NCI-H82 treated with DMSO at 0.1 percent for 48 hours (cell line): Measurements from ENCODE around the gene NAPEPLD.
"Not testable (repeated sequence)": the region's sequence is repeated elsewhere in the genome, so short reads cannot be mapped to it uniquely, and the experiment has no call there.

Source experiments
- DNase-seq: peaks from one replicate; lab custom pipeline; 2025; ENCODE audit not compliant: unreplicated experiment; lab: John Stamatoyannopoulos, UW

The NAPEPLD gene

DNA sequence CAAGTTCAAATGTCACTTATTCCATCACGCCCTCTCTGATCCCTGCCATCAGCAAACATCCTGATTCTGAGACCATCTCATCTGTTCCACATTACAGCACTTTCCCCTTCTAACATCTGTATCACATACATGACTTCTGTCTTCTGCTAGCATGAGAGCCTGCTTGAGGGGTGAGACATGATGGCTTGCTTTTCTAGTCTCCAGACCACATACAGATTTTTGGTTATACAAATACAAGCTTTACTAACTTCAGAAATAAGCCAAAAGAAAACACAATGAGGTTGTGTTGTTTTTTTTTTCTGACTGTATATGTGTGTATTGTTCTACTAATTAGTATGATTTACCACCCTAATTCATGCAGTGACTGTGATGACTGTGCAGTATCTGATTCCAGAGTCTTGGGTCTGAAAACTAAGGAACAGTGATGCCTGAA lies 34.3 kb downstream of the NAPEPLD start:
- DNase-seq, result no peak

DNA sequence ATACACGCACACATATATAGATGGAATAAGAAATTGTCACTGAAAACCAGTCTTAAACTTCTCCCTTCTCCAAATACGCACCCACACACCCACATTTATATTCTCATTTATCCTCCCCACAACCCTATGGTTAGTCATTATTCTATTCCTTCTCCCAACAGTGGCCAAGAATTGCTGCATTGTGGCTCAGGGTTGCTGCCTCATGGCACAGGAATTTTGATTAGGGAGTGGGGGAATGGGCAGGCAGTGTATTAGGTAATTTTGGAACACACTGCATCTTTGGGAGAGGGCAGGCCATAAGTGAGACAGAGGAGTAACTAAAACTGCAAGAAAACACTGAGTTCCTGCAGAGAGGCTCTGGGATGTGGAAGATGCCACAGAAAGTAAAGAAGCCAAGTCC lies 35.7 kb downstream of the NAPEPLD start:
- DNase-seq, result no peak

DNA sequence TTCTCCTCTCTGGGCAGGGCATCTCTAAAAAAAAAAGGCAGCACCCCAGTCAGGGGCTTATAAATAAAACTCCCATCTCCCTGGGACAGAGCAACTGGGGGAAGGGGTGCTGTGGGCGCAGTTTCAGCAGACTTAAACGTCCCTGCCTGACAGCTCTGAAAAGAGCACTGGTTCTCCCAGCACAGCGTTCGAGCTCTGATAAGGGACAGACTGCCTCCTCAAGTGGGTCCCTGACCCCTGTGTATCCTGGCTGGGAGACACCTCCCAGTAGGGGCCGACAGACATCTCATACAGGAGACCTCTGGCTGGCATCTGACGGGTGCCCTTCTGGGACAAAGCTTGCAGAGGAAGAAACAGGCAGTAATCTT lies 42.2 kb downstream of the NAPEPLD start:
- not testable (repeated sequence) for DNase-seq

DNA sequence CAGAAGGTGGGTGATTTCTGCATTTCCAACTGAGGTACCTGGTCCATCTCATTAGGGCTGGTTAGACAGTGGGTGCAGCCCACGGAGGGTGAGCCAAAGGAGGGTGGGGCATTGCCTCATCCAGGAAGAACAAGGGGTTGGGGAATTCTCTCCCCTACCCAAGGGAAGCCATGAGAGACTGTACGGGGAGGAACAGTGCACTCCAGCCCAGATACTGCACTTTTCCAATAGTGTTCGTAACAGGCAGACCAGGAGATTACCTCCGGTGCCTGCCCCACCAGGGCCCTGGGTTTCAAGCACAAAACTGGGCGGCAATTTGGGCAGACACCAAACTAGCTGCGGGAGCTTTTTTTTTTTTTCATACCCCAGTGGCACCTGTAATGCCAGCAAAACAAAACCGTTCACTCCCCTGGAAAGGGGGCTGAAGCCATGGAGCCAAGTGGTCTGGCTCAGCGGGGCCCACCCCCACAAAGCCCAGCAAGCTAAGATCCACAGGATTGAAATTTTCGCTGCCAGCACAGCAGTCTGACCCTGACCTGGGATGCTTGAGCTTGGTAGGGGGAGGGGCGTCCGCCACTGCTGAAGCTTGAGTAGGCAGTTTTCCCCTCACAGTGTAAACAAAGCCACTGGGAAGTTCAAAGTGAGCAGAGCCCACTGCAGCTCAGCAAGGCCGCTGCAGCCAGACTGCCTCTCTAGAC lies 42.7 kb downstream of the NAPEPLD start:
- no peak for DNase-seq

DNA sequence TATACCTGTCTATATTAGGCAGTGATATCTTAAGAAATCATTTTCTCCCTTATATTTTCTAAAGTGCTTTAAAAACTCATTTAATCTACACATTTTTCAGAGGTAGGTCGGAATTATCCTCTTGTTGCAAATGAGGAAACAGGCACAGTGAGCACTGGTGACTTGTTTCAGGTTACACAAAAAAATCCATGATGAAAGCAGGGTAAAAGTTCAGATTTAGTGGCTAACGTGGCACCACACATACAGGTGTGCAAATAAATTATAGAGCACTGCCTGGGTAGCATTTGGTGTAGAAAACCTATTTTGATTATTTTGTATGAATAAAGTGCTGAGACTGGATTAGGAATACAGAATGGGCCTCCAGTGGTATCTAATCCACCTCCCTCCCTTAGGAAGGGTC lies 47.4 kb downstream of the NAPEPLD start:
- no peak for DNase-seq

DNA sequence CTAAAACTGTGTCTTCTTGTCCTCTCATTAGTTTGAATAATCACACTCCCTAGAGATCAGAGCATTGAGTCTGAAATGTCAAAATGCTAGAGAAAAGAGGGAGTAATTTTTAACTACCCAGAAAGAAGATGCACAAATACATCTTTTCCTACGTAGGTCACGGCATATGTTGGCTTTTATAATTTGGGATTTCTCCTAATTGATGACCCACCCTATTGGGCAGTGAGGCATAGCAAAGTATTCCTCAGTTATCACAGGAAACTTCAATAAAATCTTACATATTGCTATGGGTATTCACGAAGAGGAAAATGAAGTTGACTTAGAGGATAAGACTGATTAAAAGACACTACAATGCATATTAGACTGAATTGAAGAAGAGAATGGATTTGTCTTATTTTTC lies 48.6 kb downstream of the NAPEPLD start:
- DNase-seq, result no peak

DNA sequence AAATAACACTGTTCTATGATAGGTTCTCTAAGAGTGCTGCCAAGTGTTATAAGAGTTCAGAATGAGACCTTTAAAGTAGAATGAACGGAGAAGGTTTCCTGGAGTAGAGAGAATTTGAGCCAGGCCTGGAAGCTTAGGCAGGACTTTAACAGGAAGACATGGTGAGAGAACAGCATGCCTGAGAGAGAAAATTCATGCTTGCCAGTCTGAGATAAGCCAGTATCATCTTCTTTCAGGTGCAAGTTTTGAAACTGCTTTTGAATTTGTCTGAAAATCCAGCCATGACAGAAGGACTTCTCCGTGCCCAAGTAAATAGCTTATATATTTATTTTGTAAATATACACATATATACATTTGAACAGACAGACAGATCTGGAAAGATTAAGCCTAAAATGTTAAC lies 51.9 kb downstream of the NAPEPLD start:
- DNase-seq, result no peak

DNA sequence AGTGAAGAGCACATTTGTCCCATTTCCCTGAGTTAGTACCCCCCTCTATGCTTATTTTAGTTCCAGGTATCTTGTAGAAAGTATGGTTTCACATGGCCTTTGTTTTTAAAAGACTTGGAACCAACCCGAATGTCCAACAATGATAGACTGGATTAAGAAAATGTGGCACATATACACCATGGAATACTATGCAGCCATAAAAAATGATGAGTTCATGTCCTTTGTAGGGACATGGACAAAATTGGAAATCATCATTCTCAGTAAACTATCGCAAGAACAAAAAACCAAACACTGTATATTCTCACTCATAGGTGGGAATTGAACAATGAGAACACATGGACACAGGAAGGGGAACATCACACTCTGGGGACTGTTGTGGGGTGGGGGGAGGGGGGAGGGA lies 53.3 kb downstream of the NAPEPLD start:
- DNase-seq, result not testable (repeated sequence)

DNA sequence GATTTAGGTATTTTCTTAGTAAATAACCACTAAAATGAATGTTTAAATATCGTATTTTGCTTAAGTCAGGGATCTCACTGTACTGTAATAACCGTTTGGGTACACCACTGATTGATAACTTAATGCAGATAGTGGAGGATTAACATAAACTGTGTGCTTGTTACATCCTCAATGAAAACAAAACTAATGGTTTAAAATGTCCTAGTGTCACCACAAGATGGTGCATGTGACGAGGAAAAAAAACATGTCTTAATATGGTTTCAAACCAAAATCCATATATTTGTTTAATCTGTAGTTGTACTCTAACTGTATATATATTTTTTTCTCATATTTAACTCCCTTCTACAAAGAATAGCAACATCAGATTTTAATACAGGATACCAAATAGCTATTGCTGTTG lies 54.8 kb downstream of the NAPEPLD start:
- no peak for DNase-seq

DNA sequence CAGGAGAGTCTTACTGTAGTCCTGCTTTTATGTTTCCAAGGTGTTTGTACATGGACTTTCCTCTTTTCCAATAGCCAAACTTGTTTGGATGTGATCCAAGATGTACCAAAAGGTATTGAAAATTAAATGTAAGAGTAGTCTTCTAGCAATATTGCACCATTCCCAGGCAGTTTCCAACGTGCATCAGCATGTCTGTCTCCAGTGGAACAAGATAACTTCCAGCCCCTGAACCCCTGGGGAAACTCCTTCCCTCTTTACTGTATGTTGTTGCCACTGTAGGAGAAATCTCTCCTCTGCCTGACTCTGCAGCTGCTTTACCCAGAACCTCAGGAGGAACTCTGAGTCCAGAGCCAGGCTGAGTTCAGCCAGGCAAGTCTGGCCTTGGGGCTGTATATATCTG lies 55.5 kb downstream of the NAPEPLD start:
- DNase-seq, result no peak

DNA sequence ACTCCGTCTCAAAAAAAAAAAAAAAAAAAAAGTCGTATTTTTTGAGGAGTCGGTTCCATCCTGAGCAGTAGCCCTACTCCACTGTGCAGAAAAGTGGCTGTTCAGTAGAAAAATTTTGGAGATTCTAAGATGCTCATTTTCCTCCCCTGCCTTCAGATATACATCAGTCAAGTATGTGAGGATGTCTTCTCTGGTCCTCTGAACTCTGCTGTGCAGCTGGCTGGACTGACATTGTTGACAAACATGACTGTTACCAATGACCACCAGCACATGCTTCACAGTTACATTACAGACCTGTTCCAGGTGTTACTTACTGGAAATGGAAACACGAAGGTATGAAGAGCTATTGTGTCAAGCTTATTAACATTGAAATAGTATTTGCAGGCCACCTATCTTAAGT lies 56.6 kb downstream of the NAPEPLD start:
- DNase-seq, result not testable (repeated sequence)

DNA sequence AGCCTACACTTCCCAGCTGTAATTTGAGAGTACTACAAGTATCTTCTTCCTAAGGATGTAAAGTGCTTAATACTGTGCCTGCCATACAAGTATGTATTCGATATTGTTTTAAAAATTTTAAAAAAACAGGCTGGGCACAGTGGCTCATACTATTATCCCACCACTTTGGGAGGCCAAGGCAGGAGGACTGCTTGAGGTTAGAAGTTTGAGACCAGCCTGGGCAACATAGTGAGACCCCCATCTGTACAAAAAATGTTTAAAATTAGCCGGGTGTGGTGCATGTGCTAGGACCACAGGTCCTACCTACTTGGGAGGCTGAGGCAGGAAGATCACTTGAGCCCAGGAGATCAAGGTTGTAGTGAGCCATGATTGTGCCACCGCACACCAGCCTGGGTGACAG lies 65.7 kb downstream of the NAPEPLD start:
- no peak for DNase-seq

DNA sequence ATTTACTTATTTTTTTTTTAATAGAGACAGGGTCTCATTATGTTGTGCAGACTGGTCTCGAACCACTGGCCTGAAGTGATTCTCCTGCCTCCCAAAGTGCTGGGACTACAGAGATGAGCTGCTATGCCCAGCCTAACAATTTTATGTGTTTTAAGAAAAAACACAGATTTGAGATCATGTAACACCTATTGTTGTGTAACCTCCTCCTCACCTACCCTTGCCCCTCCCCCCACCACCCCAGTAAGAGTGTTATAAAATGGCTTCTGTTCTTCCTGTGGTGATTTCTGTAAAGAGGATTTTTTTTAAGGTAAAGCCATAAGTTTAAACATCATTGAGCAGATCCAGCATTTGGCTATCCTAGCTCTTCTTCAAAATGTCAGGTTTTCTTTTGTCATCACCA lies 66.4 kb downstream of the NAPEPLD start:
- no peak for DNase-seq

DNA sequence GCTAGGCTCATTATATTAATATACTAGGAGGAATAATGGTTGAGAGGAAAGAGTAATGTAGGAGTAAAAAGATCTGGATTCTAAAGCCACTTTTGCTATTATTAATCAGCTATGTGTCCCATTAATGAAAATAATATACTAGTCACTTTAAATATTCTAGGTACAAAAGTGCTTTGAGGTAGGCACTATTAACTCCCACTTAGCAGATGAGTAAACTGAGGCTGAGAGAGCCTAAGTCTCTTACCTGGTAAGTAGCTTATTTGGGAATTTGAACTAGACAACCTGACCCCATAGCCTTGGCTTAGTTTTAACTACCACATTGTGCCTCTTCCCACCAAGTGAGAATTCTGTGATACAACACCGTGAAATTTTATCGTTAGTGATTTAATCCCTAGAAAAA lies 68.0 kb downstream of the NAPEPLD start:
- no peak for DNase-seq

DNA sequence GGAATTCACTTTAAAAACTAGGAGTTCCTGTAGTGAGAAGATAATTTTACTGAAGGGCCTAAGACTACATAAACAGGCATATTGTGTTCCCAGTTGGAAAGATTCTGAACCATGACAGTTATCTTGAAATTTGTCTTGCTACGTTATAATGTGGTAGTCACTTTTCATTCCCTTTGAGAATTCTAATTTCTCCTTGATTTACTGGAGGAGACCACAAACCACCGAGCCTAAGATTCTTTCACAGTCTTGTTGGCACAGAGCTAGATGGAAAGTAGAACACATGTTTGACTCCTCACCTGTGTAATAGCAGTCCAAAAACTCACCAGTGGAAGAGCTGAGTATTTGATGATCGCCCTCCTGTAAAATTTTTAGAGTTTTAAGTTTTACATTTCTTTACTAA lies 69.1 kb downstream of the NAPEPLD start:
- DNase-seq, result no peak

DNA sequence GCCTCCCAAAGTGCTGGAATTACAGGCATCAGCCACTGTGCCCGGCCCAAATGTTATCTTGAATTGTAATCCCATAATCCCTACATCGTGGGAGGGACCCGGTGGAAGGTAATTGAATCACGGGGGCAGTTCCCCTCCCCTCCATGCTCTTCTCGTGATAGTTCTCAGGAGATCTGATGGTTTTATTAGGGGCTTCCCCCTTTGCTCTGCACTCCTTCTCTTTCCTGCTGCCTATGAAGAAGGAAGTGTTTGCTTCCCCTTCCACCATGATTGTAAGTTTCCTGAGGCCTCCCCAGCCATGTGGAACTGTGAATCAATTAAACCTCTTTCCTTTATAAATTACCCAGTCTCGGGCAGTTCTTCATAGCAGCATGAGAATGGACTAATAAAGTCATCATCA lies 70.7 kb downstream of the NAPEPLD start:
- DNase-seq, result peak; percentile 25

DNA sequence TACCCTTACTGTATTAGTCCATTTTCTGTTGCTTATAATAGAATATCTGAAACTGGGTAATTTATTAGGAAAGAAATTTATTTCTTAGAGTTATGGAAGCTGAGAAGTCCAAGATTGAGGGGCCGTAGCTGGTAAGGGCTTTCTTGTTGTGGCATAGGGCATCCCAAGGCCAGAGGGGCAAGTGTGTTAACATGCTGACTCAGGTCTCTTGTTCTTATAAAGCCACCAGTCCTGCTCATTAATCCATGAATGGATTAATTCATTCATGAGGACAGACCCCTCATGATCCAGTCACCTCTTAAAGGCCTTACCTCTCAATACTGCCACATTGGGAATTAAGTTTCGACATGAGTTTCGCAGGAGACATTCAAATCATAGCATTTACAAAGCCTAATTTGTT lies 71.6 kb downstream of the NAPEPLD start:
- no peak for DNase-seq

DNA sequence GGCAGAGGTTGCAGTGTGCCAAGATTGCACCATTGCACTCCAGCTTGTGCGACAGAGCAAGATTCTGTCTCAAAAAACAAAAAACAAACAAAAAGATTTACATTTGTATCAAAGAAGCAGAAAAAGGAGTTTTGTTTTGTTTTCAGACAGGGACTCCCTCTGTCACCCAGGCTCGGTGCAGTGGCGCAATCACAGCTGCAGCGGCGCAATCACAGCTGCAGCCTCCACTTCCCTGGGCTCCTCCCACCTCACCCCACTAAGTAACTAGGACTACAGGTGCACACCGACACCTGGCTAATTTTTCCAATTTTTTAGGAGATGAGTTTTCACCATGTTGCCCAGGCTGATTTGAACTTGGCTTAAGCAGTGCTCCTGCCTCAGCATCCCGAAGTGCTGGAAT lies 72.1 kb downstream of the NAPEPLD start:
- no peak for DNase-seq

DNA sequence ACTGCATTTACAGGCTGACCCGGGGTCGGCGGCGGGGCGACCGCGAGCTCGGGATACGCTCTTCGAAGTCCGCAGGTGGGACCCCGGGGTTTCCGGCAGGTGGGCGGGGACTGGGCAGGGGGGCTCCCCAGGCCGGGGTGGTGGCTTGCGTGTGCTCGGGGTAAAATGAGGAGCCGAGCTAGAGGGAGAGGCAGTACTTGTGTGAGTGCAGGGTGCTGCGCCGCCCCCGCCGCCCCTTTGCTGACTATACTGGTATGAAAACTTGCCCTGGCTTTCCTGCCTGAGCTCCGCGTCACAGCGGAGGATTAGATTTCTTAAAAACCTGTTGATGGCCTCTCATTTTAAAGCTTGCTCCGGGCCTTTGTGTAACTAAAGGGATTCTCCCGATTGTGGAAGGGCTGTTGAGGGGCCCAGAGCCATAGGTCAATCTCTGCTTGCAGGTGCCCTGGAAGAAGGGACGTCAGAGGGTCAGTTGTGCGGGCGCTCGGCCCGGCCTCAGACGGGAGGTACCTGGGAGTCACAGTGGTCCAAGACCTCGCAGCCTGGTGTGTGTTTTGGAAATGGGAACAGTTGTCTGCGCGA lies 73.5 kb downstream of the NAPEPLD start:
- DNase-seq, result peak; percentile 5

DNA sequence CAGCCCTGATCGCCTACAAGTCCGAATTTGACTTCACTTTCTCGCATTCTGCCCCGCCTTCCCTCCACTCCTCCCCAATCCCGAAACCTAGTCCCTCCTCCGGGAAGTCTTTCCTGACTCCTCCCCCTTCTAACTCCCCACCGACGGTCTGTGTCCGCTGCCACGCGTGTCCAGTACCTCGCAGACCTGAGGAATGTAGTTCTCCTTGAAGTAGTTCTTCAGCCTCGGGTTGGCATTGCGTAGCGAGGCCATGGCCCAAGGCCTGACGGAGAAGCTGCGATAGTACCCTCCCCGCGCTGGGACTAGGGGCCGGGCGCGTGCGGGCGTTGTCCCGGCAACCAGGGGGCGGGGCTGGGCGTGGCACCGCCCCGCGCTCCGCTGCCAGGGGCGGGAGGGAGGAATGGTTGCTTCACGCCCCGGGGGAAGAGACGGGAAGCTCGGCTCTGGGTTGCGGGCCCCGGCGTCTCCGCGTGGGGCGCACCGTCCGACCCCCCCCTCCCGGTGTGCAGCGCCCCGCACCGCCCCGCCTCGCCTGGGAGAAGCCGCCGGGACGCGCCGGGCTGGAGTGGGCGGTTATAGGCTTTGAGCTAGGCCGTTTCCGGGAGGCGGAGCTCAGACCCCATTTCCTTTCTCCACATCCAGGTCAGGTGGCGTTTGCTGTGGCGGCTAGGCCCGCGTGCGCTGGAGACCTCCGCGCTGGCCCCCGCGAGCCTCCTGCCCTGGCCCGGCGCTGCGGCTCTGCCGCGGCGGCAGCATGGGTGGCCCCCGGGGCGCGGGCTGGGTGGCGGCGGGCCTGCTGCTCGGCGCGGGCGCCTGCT lies 74.2 kb downstream of the NAPEPLD start, which contains the start of the genes ARMC10 and FBXL13:
Gene ARMC10 (plus strand): TSS at position 622 of the 818 bp plus-strand sequence. CDS start 133 bp downstream, at position 755.
Gene FBXL13 (minus strand): TSS at position 278 of the 818 bp plus-strand sequence.
- DNase-seq, result peak; percentile 76

DNA sequence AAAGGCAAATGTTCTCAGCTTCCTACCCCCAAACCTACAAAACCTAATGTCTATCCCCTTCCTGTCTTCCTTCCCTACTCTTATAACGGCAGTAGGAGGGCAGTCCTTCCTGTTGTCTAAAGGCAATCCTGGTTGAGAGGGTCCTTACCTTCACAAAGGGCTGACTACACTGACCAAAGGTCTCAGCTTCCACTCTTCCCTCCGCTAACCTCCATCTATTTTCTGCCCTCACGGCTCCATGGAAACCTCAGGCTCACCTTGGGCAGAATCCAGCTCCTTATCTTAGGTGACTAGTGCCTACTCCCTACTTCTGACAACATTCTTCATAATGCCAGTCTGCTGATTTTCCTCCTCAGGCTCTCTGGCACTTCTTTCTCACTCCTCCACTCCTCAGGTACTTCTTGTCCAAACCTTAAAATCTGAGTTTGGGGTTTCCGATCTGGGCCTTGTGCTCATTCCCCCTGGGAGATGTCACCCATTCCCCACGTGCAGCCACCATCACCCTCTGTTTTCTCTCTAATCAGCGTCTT lies 74.8 kb downstream of the NAPEPLD start:
- DNase-seq, result no peak

DNA sequence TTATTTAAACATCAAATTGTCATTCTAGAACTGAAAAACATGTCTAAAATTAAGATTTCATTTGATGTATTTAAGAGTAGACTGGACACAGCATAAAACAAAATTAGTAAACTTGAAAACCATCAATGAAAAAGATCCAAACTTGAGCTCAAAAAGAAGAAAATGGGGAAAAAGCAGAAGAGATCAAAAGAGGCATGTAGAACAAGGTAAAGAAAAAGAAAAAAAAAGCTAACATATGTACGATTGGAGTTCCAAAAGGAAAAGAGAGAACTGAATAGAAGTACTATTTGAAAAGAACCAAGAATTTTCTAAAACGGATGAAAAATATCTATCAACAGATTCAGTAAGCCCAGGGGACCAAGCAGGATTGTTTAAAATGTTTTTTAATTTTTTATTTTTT lies 77.9 kb downstream of the NAPEPLD start:
- no peak for DNase-seq
